K562 (cell line): ENCODE measurements around the gene CCNB1IP1. TPM values are rescaled to one million over a fixed set of nuclear protein-coding genes. Genes with fewer than 3 reads are reported as not detected.

ENCODE experiments used
- CEBPB ChIP-seq: fragments of 450-650 bp; IDR thresholded peaks from 2 replicates; pipeline ENCODE4 v1.6.1; 2016; ENCODE audit warnings: missing genetic modification characterization, missing compliant biosample characterization
- CTBP1 ChIP-seq: fragments of 450-650 bp; IDR thresholded peaks from 2 replicates; pipeline ENCODE4 v1.6.1; 2016; ENCODE audit warnings: borderline replicate concordance
- DEAF1 ChIP-seq: fragments of 450-650 bp; formaldehyde crosslinking; IDR thresholded peaks from 2 replicates; pipeline ENCODE4 v1.4.0; 2020; ENCODE audit warnings: mild to moderate bottlenecking, moderate library complexity
- NBN ChIP-seq: fragments of 450-650 bp; IDR thresholded peaks from 2 replicates; pipeline ENCODE4 v1.6.1; 2016; ENCODE audit warnings: low read depth, mild to moderate bottlenecking
- NFATC3 ChIP-seq: fragments of 450-650 bp; IDR thresholded peaks from 2 replicates; pipeline ENCODE4 v1.6.1; 2017; ENCODE audit warnings: mild to moderate bottlenecking
- NFE2L1 ChIP-seq: fragments of 450-650 bp; IDR thresholded peaks from 2 replicates; pipeline ENCODE4 v1.6.1; 2016; ENCODE audit warnings: missing genetic modification characterization, low read depth, mild to moderate bottlenecking, missing compliant biosample characterization, moderate library complexity, borderline replicate concordance
- NRF1 ChIP-seq, 2 experiments: fragments of 450-650 bp; IDR thresholded peaks in 1 of 2; conservative IDR thresholded peaks in 1 of 2; 2 replicates each; pipeline ENCODE4 v1.6.1; 2014; ENCODE audit warnings: mild to moderate bottlenecking in 2 of 2
- POLR2AphosphoS5 ChIP-seq: IDR thresholded peaks from 2 replicates; pipeline ENCODE4 v1.6.1; 2011; ENCODE audit warnings: mild to moderate bottlenecking, low read depth, low read length, moderate library complexity; ENCODE audit not compliant: control insufficient read depth, insufficient read depth
- RAD21 ChIP-seq, 2 experiments: fragments of 250-450 bp in 1 of 2; fragments of 450-650 bp in 1 of 2; sonication (Bioruptor Pico) in 1 of 2; formaldehyde crosslinking in 1 of 2; IDR thresholded peaks in 1 of 2; conservative IDR thresholded peaks in 1 of 2; 2 replicates each; pipeline versions ENCODE4 v1.4.0 to v1.8.0; 2020 to 2022; ENCODE audit warnings: mild to moderate bottlenecking in 2 of 2, moderate library complexity in 1 of 2
- RFX1 ChIP-seq: fragments of 450-650 bp; IDR thresholded peaks from 2 replicates; pipeline ENCODE4 v1.6.1; 2016; ENCODE audit warnings: mild to moderate bottlenecking, moderate library complexity
- RFX7 ChIP-seq: fragments of 250-450 bp; sonication (Bioruptor Pico); IDR thresholded peaks from 2 replicates; pipeline ENCODE4 v1.5.1; 2021; ENCODE audit warnings: mild to moderate bottlenecking
- SAFB2 ChIP-seq: fragments of 200-400 bp; formaldehyde crosslinking; IDR thresholded peaks from 2 replicates; pipeline ENCODE4 v1.6.1; 2018; ENCODE audit warnings: borderline replicate concordance, low read length, low read depth, moderate library complexity; ENCODE audit not compliant: severe bottlenecking
- SMAD3 ChIP-seq: fragments of 450-650 bp; formaldehyde crosslinking; conservative IDR thresholded peaks from 2 replicates; pipeline ENCODE4 v1.4.0; 2020; ENCODE audit warnings: mild to moderate bottlenecking
- SMARCC2 ChIP-seq: fragments of 450-650 bp; IDR thresholded peaks from 2 replicates; pipeline ENCODE4 v1.6.1; 2017; ENCODE audit warnings: antibody characterized with exemption, moderate library complexity, mild to moderate bottlenecking, low read depth
- SNAPC5 ChIP-seq: fragments of 250-450 bp; sonication (Bioruptor Pico); IDR thresholded peaks from 2 replicates; pipeline ENCODE4 v1.8.0; 2021; ENCODE audit warnings: moderate library complexity, mild to moderate bottlenecking, inconsistent platforms
- SNIP1 ChIP-seq: fragments of 450-650 bp; IDR thresholded peaks from 2 replicates; pipeline ENCODE4 v1.7.1; 2017; ENCODE audit warnings: low read depth, mild to moderate bottlenecking
- ZBTB7A ChIP-seq: IDR thresholded peaks from 2 replicates; pipeline ENCODE4 v1.6.1; 2011; ENCODE audit warnings: low read depth, mild to moderate bottlenecking, low read length, moderate library complexity, borderline replicate concordance; ENCODE audit not compliant: control insufficient read depth
- ZC3H4 ChIP-seq: sonication (generic); formaldehyde crosslinking; IDR thresholded peaks from 2 replicates; pipeline ENCODE4 v1.9.0; 2021; ENCODE audit warnings: missing genetic modification reagents, borderline replicate concordance
- ZNF134 ChIP-seq: fragments of 250-450 bp; sonication (Bioruptor Pico); conservative IDR thresholded peaks from 2 replicates; pipeline ENCODE4 v1.4.0; 2020
- ZNF3 ChIP-seq: fragments of 250-450 bp; sonication (Bioruptor Pico); IDR thresholded peaks from 2 replicates; pipeline ENCODE4 v1.5.0; 2021; ENCODE audit warnings: mild to moderate bottlenecking, moderate library complexity
- polyA plus RNA-seq, 8 experiments: library from polyadenylated mRNA; depleted of rRNA in 4 of 8; stranded (reverse) in 5 of 8; unstranded in 3 of 8; fragments of >200 nt; fragmentation: Nextera tagmentation in 2 of 8; fragmentation: Illumina TruSeq in 1 of 8; extraction: Ambion mirVana in 2 of 8; extraction: Trizol in 1 of 8; gene quantifications; 2 replicates each; pipeline versions ENCODE4 v1.2.1 to v1.2.3, GENCODE V29; 2011 to 2014; ENCODE audit warnings: inconsistent platforms in 1 of 8, missing spikeins in 1 of 8
- total RNA-seq, 7 experiments: library from RNA; depleted of rRNA in 6 of 7; stranded (reverse); fragments of >200 nt in 6 of 7; fragmentation: Illumina TruSeq in 2 of 7; extraction: Trizol in 2 of 7; gene quantifications; 2 replicates each; pipeline versions ENCODE4 v1.2.1 to v1.2.3, GENCODE V29; 2011 to 2021; ENCODE audit warnings: low replicate concordance in 1 of 7
- TF ChIP-seq, protein P1 (sequence below): fragments of 450-650 bp; formaldehyde crosslinking; IDR thresholded peaks from 2 replicates; pipeline ENCODE4 v1.4.0; 2022; ENCODE audit warnings: missing genetic modification characterization
- TF ChIP-seq, protein P2 (sequence below), 2 experiments: fragments of 450-650 bp in 1 of 2; IDR thresholded peaks; 2 replicates each; pipeline ENCODE4 v1.6.1; 2011 to 2017; ENCODE audit warnings: low read depth in 2 of 2, antibody characterized with exemption in 1 of 2, borderline replicate concordance in 1 of 2, low read length in 1 of 2, mild to moderate bottlenecking in 1 of 2, mixed read lengths in 1 of 2; ENCODE audit not compliant: control insufficient read depth in 1 of 2

Gene CCNB1IP1
- total and polyA plus RNA-seq, 9 of the 15 experiments (the other 6 are each of a cell fraction or from before 2014, with no cell fraction given) = 51.8 to 152 (median 81.0) TPM

GRCh38 chr14:20305265-20306078, 27.6 kb downstream of the CCNB1IP1 start, which contains the start of gene TTC5 (continued):
- TF ChIP-seq POLR2AphosphoS5 (no peak), RFX1 (peak; percentile 92), NFATC3 (no peak), ZC3H4 (CRISPR knock-in tag) (no peak), ZNF134 (CRISPR knock-in tag) (no peak), SNAPC5 (CRISPR knock-in tag) (no peak), ZNF3 (CRISPR knock-in tag) (no peak), NBN (peak; percentile 81), NFE2L1 (tag) (no peak), RFX7 (CRISPR knock-in tag) (no peak), CEBPB (no peak), SNIP1 (peak; percentile 89), NRF1 (conservative IDR thresholded peaks at IDR 0.05 in 1 of 2, IDR thresholded peaks at IDR 0.05 in 1 of 2) (no peak), CTBP1 (peak; percentile 68; the same call in 1 of the 2 replicates), SMARCC2 (no peak), SAFB2 (no peak), ZBTB7A (no peak), RAD21 (CRISPR knock-in tag; conservative IDR thresholded peaks at IDR 0.05 in 1 of 2, IDR thresholded peaks at IDR 0.05 in 1 of 2) (peak; percentile 39 to 49; a peak in 3 of 4 replicates), DEAF1 (CRISPR knock-in tag) (peak; percentile 14; the same call in 1 of the 2 replicates), SMAD3 (CRISPR knock-in tag) (no peak)
- TF ChIP-seq, protein P1, sequence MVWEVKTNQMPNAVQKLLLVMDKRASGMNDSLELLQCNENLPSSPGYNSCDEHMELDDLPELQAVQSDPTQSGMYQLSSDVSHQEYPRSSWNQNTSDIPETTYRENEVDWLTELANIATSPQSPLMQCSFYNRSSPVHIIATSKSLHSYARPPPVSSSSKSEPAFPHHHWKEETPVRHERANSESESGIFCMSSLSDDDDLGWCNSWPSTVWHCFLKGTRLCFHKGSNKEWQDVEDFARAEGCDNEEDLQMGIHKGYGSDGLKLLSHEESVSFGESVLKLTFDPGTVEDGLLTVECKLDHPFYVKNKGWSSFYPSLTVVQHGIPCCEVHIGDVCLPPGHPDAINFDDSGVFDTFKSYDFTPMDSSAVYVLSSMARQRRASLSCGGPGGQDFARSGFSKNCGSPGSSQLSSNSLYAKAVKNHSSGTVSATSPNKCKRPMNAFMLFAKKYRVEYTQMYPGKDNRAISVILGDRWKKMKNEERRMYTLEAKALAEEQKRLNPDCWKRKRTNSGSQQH (CRISPR knock-in tag) = no peak
- TF ChIP-seq, protein P2, sequence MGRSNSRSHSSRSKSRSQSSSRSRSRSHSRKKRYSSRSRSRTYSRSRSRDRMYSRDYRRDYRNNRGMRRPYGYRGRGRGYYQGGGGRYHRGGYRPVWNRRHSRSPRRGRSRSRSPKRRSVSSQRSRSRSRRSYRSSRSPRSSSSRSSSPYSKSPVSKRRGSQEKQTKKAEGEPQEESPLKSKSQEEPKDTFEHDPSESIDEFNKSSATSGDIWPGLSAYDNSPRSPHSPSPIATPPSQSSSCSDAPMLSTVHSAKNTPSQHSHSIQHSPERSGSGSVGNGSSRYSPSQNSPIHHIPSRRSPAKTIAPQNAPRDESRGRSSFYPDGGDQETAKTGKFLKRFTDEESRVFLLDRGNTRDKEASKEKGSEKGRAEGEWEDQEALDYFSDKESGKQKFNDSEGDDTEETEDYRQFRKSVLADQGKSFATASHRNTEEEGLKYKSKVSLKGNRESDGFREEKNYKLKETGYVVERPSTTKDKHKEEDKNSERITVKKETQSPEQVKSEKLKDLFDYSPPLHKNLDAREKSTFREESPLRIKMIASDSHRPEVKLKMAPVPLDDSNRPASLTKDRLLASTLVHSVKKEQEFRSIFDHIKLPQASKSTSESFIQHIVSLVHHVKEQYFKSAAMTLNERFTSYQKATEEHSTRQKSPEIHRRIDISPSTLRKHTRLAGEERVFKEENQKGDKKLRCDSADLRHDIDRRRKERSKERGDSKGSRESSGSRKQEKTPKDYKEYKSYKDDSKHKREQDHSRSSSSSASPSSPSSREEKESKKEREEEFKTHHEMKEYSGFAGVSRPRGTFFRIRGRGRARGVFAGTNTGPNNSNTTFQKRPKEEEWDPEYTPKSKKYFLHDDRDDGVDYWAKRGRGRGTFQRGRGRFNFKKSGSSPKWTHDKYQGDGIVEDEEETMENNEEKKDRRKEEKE (IDR thresholded peaks at IDR 0.05; ENCODE audit: borderline replicate concordance in 1 of 2, control insufficient read depth in 1 of 2, low read depth in 2 of 2, low read length in 1 of 2) = peak in 1 of 2 experiments; percentile 76; a peak in 1 of 4 replicates
